Stimulated activated naive CD4-positive, alpha-beta T cell (primary cell): ENCODE measurements around the gene HSD17B8.

Source experiments
- DNase-seq, 6 experiments: peaks; one replicate each; lab custom pipeline; 2025; lab: John Stamatoyannopoulos, UW

The HSD17B8 gene

DNA sequence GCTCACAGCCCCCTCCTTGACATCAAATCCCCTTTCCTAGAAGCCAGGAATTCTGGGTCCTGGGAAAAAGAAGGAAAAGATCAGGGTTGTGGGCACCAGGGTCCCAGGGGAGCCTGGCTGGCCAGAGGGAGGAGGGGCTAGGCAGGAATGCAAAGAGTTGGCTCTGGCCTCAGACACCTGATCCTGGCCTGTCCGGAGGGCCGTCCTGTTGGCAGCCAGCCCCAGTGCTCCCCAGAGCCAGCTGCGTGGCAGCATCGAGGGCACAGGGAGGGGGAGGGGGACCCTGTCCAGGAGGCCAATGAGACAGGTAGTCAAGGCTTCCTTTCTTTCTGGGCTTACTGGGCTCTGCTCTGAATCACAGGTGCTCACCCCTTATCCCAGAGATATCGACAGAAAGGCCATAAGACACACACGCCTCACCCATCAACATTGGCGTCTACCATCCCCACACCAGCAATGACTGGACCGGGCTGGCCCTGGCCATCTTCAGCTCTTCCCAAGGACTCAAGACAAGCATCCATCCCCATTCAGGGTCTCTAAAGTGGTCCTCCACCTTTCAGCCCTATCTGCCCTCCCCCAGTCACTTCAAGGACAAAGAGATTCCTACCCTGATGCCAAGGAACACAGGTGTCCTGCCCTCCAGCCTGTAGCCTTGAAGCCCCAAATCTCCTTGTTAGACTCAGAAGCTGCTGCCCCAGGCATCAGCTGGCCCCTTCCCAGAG lies 12.9 kb upstream of the HSD17B8 start:
- no peak for DNase-seq

DNA sequence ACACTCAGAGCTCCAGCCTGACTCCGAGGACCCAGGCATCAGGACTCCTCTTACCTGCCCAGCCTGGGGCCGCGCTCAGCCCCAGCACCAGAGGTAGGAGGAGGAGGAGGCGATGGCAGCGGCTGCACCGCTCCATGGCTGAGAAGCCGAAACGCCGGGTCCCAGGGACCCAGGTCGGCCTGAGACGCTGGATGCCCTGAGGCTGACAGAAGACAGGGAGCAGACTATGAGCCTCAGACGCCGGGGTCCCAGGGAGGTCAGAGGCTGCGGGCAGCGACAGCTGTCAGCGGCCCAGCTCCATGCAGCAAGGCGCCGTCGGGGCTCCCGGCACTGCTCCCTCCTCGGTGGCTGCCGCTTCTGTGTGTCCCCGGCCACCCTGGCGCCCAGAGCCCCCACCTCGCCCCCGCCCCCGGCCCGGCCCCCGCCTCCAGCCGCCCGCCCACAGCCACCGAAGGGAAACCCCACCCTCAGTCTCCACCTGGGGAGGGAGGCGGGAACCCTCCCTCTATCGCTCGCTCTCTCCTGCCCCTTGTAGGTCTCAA lies 12.3 kb upstream of the HSD17B8 start, which contains the start of gene COL11A2:
TSS of gene COL11A2 (minus strand) at position 363 of the 542 bp plus-strand sequence. CDS start at position 136, 227 bp downstream.
- DNase-seq = peak in 4 of 6 experiments; percentile 25 to 38 (median 32)

DNA sequence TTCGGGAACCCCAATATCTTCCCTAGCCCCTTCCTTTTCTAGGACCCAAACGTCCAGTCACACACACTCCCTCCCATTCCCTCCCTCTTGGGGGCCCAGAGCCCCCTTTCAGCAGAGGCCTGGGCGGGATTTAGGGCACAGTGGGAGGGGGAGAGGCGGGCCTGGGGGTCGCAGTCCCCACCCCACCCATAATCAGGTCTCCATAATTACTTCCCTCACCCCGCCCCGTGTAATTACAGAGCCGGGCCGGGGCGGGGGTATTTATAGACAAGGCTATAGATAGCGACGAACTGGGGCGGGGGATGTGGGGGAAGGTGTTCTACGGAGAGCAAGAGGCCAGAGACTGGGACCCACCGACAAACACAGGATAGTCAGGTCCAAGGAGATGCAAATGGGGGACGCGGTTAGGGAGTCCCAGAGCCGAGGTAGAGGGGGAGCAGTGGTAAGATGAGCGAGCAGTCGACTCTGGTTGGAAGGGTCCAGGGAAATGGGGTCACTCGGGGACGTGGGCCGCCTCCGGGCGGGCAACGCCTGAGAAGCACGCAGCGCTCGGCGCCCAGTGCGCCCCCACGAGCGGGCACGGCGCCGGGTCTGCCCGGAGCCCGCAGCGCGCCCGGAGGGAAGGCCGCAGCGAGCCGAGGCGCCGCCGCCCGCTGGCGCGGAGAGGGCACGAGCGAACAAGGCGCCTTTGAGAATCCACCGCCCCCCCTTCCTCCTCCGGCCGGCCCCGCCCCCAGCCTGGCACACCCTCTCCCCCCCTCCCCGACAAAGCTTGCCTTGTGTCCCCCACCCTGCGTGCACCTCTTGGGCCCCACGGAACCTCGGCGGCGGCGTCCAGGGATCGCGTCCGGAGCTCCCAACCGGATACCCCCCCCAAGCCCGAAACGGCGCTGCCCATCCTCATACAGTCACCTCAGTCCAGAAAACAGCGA lies 11.5 kb upstream of the HSD17B8 start:
- DNase-seq = peak in 4 of 6 experiments; percentile 23 to 44 (median 34)

DNA sequence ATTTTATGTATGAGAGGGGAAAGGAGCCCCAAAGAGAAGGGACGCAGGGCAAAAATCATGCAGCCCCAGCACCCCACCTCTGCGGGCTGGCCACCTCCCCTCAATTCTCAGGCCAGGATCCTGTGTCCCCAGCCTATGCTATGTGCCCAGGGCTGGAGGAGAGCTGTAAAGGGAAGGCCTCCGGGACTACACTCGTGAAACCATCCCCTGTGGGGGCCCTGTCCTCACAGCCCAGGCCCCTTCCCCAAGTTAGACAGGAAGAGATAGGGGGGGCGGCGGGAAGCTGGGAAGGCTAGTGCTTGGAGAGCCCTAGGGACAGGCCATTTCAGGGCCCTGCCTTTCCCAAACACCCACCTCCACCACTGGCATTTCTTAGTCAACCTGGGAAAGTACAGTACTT lies 10.8 kb upstream of the HSD17B8 start:
- DNase-seq = no peak

DNA sequence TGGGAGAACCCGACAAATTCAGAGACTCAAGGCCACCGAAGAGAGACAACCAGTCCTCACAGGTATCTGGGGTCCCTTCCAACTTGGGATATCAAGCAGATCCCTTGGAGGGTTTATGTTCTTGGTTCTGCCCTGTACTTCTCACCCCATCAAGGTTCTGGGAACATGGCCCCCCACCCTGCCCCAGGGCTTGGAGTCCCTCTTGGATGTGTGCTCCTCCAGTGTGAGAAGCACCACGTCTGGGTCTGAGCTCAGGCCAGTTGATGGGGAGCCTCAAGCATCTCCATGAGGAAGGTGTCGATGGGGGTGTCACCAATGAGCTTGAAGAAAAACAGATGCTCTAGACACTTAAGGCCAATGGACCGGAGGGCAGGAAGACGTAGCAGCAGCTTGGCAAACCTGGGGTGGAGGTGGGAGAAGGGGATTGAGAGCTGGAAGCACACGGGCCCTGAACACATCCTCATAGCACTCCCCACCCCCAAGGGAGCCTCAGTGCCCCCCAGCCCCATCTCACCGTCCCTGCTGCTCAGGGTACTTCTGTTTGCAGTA lies 9.9 kb upstream of the HSD17B8 start:
- no peak for DNase-seq

DNA sequence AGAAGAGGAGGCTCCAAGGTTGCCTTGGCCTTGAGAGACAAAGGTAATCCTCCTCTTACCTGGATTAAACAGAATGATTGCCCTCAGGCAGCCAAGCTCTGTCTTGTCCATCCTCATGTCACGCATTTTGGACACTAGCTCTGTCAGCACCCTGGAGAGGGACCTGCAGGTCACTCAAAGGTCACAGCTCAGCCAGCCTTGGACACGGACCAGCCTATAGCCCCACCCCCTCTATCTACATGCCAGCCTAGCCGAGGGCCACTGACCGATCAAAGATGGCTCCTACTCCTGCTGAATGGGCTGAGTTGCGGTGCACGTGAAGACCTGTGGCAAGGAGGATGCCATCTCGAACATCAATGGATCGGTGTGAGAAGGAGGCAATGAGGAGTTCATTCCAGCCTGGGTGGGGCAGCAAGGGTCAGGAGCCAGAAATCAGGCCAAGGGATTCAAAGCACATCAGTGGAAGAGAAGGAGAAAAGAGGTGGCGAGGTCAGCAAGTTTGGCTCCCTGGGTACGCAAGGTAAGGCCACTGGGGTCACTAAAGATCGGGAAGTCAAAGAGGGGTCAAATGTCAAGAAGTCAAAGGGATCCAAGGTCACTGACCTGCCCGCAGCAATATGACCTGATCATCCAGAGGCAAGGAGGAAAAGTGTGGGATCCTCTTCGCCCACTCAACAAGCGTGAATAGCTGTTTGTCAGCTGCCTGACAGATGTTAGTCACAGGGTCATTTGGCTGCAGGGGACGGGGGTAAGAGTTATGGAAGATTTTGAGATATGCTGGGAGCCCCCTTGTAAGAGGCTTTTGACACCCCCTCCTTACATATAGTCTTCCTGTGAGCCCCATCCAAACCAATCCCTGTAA lies 8.9 kb upstream of the HSD17B8 start:
- DNase-seq = no peak

DNA sequence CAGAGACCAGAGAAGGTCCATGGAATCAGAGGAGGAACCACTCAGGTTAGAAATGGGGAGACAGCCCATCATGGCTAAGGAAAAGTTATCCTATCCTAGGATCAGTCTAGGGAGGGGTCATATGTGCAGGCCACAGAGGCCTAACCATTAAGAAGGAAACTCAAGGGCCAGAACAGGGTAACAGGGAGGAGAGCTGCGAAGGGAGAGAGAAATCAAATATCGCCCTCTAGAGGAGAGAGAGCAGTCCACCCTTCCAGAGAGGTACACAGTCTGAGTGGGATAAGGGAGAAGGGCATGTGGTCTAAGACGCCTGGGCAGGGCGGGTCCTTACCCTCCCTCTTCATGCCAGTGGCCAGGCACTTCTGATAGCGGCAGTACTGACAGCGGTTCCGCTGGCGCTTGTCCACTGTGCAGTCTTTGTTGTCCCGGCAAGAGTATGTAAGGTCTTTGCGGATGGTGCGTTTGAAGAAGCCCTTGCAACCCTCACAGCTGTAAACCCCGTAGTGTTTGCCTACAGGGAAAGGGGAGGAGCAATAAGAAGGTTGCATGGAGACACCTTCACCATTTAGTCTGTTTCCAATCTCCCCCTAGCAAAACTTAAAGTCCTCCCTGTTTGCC lies 6.9 kb upstream of the HSD17B8 start:
- DNase-seq = peak in 5 of 6 experiments; percentile 22 to 66 (median 26)

DNA sequence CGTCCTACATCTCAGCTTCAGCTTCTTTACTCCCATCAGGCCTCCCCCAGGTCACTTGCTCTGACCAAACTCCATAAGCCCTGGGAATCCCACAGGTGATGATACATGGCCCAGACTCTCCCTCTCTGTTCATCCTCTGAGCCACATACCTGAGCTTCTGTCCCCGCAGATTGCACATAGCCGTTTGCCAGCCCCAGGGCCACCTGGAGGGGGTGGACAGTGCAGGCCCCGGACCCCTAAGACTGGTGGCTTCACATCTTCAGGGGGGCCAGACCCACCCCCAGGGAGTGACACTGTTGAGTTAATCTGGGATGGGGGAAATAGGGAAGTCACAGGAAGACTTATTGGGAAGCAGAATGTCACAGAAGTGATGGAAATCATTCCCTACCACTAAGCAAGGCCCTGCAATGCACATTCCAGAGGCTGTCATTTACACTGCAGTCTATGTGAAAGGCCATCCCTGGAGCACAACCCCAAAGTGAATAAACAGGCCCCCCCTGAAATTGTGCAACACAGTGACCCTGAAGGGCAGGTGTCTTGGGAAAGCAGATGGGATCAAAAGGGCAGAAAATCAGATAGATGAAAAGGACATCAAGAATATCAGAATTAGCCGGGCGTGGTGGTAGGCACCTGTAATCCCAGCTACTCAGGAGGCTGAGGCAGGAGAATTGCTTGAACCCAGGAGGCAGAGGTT lies 6.1 kb upstream of the HSD17B8 start:
- DNase-seq = no peak

DNA sequence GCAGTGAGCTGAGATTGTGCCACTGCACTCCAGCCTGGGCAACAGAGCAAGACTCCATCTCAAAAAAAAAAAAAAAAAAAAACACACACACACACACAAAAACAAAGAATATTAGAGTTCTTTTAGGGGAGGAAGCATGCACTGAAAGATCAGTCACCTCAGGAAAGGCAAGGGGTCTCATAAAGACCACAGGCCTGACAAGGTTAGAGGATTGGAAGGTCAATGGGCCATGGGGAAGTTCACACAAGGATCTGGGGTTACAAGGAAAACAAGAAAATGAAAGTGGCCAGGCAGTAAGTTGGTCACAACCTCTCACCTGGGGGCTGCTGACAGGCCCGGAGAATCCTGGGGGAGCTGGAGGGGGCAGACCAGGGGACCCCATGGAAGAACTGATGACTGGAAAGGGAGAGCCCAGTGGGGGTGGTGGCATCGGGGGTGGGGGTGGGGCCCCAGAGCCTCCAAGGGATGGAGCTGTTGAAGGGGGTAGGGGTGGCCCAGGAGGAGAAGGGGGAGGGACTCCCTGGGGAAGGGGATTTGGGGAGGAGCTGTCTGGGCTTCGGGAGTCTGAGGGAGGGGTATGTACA lies 5.5 kb upstream of the HSD17B8 start:
- no peak for DNase-seq

DNA sequence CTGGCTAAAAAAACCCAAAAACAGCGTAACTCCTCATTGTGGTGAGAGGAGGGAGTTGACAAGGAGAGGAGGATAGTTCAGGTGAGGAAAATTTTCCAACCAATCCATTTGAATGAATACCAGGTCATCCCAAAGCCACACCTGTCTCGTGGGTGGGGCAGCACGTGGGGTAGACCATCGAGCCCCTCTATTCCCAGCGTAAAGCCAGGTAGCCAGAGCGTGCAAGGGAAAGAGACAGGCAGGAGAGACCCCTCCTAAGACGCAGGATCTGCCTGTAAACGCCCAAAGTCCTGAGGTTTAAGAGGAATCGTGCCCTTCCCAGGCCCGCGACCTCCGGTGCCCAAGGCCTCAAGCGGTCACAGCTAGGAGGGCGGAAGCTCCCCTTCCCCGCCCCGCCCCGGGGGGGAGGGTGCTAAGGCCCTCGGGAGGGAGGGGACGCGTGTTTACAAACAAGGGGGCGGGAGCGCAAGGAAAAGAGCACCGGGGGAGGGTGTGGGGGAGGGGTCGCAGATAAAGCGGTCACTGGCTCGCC lies 4.7 kb upstream of the HSD17B8 start:
- DNase-seq = peak in 5 of 6 experiments; percentile 48 to 79 (median 69)

DNA sequence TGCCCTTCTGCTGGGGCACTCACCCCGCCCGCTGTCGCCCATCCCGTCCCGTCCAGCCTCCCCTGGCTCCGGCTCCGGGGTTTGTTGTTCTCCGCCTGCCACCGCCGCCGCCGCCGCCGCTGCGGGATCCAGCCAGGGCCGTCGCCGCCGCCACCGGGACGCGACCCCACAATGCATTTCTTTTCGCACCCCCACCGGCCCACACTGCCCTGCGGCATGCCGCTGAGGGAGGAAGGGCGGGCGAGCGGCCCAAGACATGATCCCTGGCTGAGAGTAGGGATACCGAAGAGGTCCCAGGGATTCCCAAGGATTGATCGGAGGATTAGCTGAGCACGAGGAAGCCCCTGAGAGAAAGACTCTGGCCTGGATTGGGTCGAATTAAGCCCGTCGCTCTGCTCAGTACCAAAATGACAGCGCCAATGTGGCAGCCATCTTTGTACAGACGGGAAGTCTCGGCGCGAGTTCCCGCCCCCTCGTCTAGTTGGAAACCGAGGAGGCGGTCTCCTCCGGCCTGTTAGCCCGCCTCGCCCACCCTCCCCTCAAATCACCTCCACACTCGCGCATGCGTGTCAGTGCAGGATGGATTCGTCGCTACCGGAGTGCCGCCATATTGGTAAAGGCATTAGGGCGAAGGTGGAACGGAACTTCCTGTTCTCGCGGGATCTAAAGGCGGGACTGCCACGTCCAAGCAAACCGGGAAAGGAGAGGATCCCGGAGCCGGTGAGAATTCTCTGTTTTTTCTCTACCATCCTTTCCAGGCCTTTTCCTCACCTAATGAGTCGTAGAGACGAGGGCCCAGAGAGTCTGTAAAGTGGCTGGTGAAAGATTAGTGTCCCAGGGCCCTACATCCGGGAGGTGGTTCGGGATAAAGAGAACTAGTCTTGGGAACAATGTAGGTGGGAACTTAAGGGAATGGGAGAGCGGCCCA lies 4.0 kb upstream of the HSD17B8 start, which contains the start of the genes RXRB and SLC39A7:
TSS of gene RXRB (minus strand) at position 447 of the 928 bp plus-strand sequence. CDS start at position 258, 189 bp downstream.
TSS of gene SLC39A7 (plus strand) at position 649 of the 928 bp plus-strand sequence. CDS start 379 bp downstream, outside the sequence.
- DNase-seq = peak; percentile 91 to 99 (median 98)

DNA sequence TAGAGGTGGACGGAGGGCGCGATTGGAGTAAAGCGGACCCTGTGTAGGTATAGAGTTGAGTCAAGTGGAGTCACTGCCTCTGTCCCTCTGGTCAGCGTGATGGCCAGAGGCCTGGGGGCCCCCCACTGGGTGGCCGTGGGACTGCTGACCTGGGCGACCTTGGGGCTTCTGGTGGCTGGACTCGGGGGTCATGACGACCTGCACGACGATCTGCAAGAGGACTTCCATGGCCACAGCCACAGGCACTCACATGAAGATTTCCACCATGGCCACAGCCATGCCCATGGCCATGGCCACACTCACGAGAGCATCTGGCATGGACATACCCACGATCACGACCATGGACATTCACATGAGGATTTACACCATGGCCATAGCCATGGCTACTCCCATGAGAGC lies 3.3 kb upstream of the HSD17B8 start:
- DNase-seq = no peak

DNA sequence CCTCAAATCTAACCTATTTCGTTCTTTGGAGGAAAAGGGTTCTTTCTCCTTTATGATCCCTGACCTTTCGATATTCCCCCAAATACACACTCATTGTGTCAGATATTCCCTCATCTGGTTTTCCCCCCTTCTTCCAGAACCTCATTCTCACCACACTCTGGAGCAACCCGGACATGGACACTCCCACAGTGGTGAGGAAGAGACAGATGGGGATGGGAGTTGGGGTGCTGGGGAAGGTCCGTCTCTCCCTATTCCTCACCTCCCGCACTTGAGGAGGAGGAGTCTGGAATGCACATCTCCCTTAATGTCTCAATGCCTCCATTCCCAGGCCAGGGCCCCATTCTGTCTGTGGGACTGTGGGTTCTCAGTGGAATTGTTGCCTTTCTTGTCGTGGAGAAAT lies 2.5 kb upstream of the HSD17B8 start:
- no peak for DNase-seq

DNA sequence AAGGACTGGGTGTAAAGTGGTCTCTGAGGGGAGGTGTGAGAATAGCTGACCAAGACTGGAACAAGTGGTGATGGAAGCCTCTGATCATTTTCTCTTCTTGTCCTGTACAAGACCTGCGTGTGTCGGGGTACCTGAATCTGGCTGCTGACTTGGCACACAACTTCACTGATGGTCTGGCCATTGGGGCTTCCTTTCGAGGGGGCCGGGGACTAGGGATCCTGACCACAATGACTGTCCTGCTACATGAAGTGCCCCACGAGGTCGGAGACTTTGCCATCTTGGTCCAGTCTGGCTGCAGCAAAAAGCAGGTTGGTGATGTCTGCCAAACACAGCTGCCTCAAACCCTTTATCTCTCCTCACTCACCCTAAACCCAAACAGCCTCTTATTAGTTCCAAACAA lies 1.7 kb upstream of the HSD17B8 start:
- no peak for DNase-seq

DNA sequence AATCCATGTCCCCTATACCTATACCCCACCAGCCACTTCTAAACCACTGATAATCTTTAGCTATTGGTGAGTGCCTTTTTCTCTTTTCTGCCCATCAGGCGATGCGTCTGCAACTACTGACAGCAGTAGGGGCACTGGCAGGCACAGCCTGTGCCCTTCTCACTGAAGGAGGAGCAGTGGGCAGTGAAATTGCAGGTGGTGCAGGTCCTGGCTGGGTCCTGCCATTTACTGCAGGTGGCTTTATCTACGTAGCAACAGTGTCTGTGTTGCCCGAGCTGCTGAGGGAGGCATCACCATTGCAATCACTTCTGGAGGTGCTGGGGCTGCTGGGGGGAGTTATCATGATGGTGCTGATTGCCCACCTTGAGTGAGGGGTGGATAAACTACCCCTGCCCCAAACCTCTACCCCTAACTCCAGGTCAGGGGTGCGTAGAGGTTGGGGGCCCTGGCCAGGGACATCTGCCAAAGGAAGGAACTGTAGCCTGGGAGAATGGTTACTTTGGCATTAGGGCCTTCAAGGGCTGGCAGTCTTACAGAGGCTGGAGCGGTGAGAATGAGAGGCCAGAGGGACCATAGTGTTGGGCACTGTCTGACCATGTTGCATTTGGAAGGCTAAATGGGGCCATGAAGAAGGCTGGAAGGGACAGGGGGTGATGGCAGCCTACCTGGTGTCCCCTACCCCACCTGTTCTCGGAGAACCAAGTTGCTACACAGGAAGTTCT lies 851 bp upstream of the HSD17B8 start:
- DNase-seq = no peak

DNA sequence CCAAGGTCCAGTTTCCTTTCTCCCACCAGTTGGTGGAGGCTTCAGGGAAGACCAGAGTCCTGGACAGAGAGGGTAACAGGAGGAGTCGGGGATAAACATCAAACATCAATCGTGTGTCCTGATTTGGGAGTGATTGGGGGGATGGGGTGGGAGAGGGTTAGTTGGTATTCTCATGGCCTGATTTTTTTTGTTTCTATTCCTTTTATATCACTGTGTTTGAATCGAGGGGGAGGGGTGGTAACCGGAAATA lies 365 bp upstream of the HSD17B8 start:
- DNase-seq = no peak

DNA sequence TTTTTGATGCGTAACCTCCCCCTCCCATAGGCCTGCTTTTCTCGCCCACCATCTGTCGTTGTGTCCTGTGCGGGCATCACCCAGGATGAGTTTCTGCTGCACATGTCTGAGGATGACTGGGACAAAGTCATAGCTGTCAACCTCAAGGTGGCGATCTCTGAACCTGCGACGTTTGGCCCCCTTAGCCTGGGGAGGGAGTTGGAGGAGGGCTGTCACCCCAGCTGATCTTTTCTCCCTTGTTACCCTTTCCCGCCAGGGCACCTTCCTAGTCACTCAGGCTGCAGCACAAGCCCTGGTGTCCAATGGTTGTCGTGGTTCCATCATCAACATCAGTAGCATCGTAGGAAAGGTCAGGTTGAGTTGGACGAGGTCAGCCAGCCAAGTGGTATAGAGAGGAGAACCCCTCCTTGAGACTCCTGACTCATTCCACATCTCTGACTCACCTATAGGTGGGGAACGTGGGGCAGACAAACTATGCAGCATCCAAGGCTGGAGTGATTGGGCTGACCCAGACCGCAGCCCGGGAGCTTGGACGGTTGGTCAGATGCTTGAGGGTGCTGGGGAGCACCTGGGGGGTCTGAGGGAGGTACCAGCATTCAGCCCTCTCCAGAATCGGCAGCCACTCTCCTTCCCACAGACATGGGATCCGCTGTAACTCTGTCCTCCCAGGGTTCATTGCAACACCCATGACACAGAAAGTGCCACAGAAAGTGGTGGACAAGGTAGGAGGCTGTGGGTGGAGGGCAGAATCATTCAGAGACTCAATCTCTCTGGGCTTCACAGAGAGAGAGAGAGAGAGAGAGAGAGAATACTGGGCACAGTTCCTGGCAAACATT lies 954 bp downstream of the HSD17B8 start:
- no peak for DNase-seq
